BJ (cell line): Measurements from ENCODE around the gene SLC35A4. TPM values are rescaled to one million over a fixed set of nuclear protein-coding genes. Genes with fewer than 3 reads are reported as not detected.
"Not testable (repeated sequence)": the region's sequence is repeated elsewhere in the genome, so short reads cannot be mapped to it uniquely, and the experiment has no call there.

Experiments
- CTCF ChIA-PET: fragments of 350-600 bp; formaldehyde crosslinking; extraction: SDS; loops from one replicate; lab custom pipeline; 2021; ENCODE audit warnings: antibody characterized with exemption, inconsistent platforms; lab: Yijun Ruan, JAX
- POLR2A ChIA-PET: fragments of 300-600 bp; sonication (Branson Sonifier 250); formaldehyde crosslinking; extraction: SDS; loops from one replicate; lab custom pipeline; 2021; ENCODE audit warnings: antibody characterized with exemption; lab: Charles Lee
- DNase-seq: peaks from one replicate; pipeline ENCODE4 v3.0.0-alpha.2; 2011; ENCODE audit warnings: low read depth
- H3K27me3 ChIP-seq: 2 replicates; pipeline ENCODE4 v1.6.0; 2011; ENCODE audit warnings: low read length; ENCODE audit not compliant: control insufficient read depth, insufficient read depth
- H3K36me3 ChIP-seq: 2 replicates; pipeline ENCODE4 v1.5.1; 2011; ENCODE audit warnings: low read length; ENCODE audit not compliant: control insufficient read depth, insufficient read depth
- H3K4me3 ChIP-seq: 2 replicates; pipeline ENCODE4 v1.5.1; 2011; ENCODE audit warnings: low read depth, mild to moderate bottlenecking, control low read depth, low read length
- CTCF ChIP-seq: IDR thresholded peaks from 2 replicates; pipeline ENCODE4 v1.5.1; 2011; ENCODE audit warnings: low read depth, mild to moderate bottlenecking, control low read depth, inconsistent platforms, low read length, moderate library complexity; ENCODE audit not compliant: insufficient read depth
- polyA plus RNA-seq: library from polyadenylated mRNA; depleted of rRNA; stranded (reverse); fragments of >200 nt; gene quantifications from 2 replicates; pipeline ENCODE4 v1.2.3, GENCODE V29; 2011

Gene SLC35A4
- polyA plus RNA-seq, 1 experiment = 101 TPM

DNA sequence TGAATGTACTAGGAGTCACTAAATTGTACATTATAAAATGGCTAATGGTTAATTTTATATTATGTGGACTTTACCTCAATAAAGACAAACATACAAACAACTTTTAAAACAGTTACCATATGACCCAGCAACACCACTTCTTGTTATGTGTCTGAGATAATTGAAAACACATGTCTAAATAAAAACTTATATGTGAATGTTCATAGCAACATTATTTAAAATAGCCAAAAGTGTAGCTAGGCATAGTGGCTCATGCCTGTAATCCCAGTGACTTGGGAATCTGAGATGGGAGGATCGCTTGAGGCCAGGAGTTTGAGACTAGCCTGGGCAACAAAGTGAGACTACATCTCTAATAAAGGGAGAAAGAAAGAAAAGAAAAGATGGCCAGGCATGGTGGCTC lies 22.9 kb downstream of the SLC35A4 start:
- CTCF ChIA-PET = interaction anchor here (1.0 kb wide), 1 partner anchor 69 kb away, joined by 3 read pairs; no protein-coding TSS in a partner anchor

GRCh38 chr5:140588311-140589070 lies 23.9 kb downstream of the SLC35A4 start:
- H3K4me3 ChIP-seq = no peak overlapping the region
- no peak for TF ChIP-seq CTCF
- DNase-seq = no peak
- POLR2A ChIA-PET = no interaction called here
- H3K27me3 ChIP-seq = no peaks in the 10 kb centered on the region; the same call in 1 of the 2 replicates
- H3K36me3 ChIP-seq = no peaks in the 10 kb centered on the region
- CTCF ChIA-PET = interaction anchor here (1.0 kb wide), 1 partner anchor 17 kb away, joined by 3 read pairs; no protein-coding TSS in a partner anchor

More for the DNA sequence above, 22.9 kb downstream of the SLC35A4 start:
- no peaks in the 10 kb centered on the region; the same call in 1 of the 2 replicates for H3K27me3 ChIP-seq
- no peak for DNase-seq
- no peaks in the 10 kb centered on the region for H3K36me3 ChIP-seq
- no peak for TF ChIP-seq CTCF
- POLR2A ChIA-PET = no interaction called here
- H3K4me3 ChIP-seq = no peak overlapping the region

- no peaks in the 10 kb centered on the region for H3K36me3 ChIP-seq
- CTCF ChIA-PET = no interaction called here
- no peak for DNase-seq
- H3K4me3 ChIP-seq = no peak overlapping the region
- TF ChIP-seq CTCF = no peak
- POLR2A ChIA-PET = no interaction called here
- H3K27me3 ChIP-seq = no peaks in the 10 kb centered on the region; the same call in 1 of the 2 replicates
Measured at GRCh38 chr5:140590861-140591260, 26.2 kb downstream of the SLC35A4 start.

- CTCF ChIA-PET = interaction anchor here (1.0 kb wide), 1 partner anchor 32 kb away, joined by 3 read pairs; no protein-coding TSS in a partner anchor
Measured at GRCh38 chr5:140591747-140592372, 27.2 kb downstream of the SLC35A4 start.

GRCh38 chr5:140593070-140593469 lies 28.4 kb downstream of the SLC35A4 start:
- H3K36me3 ChIP-seq, CTCF ChIA-PET, DNase-seq, H3K4me3 ChIP-seq, POLR2A ChIA-PET, H3K27me3 ChIP-seq: not testable (repeated sequence)

More at GRCh38 chr5:140591747-140592372, 27.2 kb downstream of the SLC35A4 start:
- POLR2A ChIA-PET = no interaction called here
- peaks cover 1% of the 10 kb centered on the region; the same call in 1 of the 2 replicates for H3K27me3 ChIP-seq
- no peaks in the 10 kb centered on the region for H3K36me3 ChIP-seq
- no peak overlapping the region for H3K4me3 ChIP-seq
- DNase-seq = no peak
- no peak for TF ChIP-seq CTCF
